SK-N-SH treated with all-trans-retinoic acid at 6 μM for 48 hours (cell line): Measurements from ENCODE around the gene CIITA.

ENCODE experiments used
- BACH2 ChIP-seq: fragments of 250-450 bp; sonication (Bioruptor Pico); IDR thresholded peaks from 2 replicates; pipeline ENCODE4 v1.9.0; 2021; ENCODE audit warnings: mild to moderate bottlenecking, borderline replicate concordance
- ESRRG ChIP-seq: fragments of 250-450 bp; sonication (Bioruptor Pico); IDR thresholded peaks from 2 replicates; pipeline ENCODE4 v1.6.1; 2021; ENCODE audit warnings: mild to moderate bottlenecking
- TSHZ2 ChIP-seq: fragments of 250-450 bp; sonication (Bioruptor Pico); IDR thresholded peaks from 2 replicates; pipeline ENCODE4 v1.5.0; 2020; ENCODE audit warnings: mild to moderate bottlenecking, moderate library complexity
- ZFP3 ChIP-seq: fragments of 250-450 bp; sonication (Bioruptor Pico); IDR thresholded peaks from 2 replicates; pipeline ENCODE4 v1.5.0; 2020; ENCODE audit warnings: mild to moderate bottlenecking, moderate library complexity
- ZFP30 ChIP-seq: fragments of 450-650 bp; formaldehyde crosslinking; IDR thresholded peaks from 2 replicates; pipeline ENCODE4 v1.5.0; 2022; ENCODE audit warnings: mild to moderate bottlenecking, moderate library complexity
- TF ChIP-seq, protein P1 (sequence below): fragments of 250-450 bp; sonication (Bioruptor Pico); IDR thresholded peaks from 2 replicates; pipeline ENCODE4 v1.5.1; 2020; ENCODE audit warnings: low read depth, mild to moderate bottlenecking, moderate library complexity
- TF ChIP-seq, protein P2 (sequence below): fragments of 250-450 bp; sonication (Bioruptor Pico); IDR thresholded peaks from 2 replicates; pipeline ENCODE4 v1.5.1; 2021; ENCODE audit warnings: mild to moderate bottlenecking, moderate library complexity

DNA sequence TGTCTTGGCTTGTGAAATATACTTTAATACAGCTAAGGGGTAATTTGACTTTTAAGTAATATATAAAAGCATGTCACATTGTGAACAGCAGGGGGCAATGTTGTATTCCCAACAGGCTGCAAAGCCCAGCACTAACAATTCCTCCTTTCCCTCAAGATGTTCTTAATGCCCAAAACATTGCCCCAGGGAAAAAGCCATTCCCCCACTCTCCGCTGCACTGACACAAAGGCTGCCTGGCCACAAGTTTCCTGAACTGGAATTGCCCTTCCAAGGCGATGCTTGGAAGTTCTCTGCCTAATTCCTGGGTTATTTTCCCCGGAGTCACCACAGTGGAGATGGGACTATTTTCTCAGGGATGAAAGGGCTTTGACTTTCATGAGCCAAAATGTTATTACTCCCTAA, 94.6 kb downstream of the CIITA start:
- no peak for TF ChIP-seq ZFP30 (CRISPR knock-in tag)
- TF ChIP-seq, protein P1, sequence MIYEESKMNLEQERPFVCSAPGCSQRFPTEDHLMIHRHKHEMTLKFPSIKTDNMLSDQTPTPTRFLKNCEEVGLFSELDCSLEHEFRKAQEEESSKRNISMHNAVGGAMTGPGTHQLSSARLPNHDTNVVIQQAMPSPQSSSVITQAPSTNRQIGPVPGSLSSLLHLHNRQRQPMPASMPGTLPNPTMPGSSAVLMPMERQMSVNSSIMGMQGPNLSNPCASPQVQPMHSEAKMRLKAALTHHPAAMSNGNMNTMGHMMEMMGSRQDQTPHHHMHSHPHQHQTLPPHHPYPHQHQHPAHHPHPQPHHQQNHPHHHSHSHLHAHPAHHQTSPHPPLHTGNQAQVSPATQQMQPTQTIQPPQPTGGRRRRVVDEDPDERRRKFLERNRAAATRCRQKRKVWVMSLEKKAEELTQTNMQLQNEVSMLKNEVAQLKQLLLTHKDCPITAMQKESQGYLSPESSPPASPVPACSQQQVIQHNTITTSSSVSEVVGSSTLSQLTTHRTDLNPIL = no peak
- TF ChIP-seq, protein P2, sequence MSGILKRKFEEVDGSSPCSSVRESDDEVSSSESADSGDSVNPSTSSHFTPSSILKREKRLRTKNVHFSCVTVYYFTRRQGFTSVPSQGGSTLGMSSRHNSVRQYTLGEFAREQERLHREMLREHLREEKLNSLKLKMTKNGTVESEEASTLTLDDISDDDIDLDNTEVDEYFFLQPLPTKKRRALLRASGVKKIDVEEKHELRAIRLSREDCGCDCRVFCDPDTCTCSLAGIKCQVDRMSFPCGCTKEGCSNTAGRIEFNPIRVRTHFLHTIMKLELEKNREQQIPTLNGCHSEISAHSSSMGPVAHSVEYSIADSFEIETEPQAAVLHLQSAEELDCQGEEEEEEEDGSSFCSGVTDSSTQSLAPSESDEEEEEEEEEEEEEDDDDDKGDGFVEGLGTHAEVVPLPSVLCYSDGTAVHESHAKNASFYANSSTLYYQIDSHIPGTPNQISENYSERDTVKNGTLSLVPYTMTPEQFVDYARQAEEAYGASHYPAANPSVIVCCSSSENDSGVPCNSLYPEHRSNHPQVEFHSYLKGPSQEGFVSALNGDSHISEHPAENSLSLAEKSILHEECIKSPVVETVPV (CRISPR knock-in tag) = no peak
- TF ChIP-seq ZFP3 (CRISPR knock-in tag) = no peak
- TF ChIP-seq TSHZ2 (CRISPR knock-in tag) = no peak
- TF ChIP-seq BACH2 (CRISPR knock-in tag) = no peak
- TF ChIP-seq ESRRG (CRISPR knock-in tag) = no peak
